Measurements from ENCODE around the gene FYN.

DNA sequence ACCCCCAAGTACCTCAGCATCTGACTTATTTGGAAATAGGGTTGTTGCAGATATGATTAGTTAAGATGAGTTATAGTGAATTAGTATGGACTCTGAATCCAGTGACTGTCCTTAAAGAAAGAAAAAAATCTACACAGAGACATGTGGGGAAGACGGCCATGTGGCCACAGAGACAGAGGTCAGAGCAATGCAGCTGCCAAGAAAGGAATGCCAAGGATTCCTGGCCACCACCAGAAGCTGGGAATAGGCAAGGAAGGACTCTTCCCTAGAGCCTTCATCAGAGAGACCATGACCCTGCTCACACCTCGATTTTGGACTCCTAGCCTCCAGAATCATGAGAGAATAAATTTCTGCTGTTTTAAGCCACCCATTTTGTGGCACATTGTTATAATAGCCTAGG lies 81.8 kb downstream of the FYN start:
- TF ChIP-seq, protein P1, sequence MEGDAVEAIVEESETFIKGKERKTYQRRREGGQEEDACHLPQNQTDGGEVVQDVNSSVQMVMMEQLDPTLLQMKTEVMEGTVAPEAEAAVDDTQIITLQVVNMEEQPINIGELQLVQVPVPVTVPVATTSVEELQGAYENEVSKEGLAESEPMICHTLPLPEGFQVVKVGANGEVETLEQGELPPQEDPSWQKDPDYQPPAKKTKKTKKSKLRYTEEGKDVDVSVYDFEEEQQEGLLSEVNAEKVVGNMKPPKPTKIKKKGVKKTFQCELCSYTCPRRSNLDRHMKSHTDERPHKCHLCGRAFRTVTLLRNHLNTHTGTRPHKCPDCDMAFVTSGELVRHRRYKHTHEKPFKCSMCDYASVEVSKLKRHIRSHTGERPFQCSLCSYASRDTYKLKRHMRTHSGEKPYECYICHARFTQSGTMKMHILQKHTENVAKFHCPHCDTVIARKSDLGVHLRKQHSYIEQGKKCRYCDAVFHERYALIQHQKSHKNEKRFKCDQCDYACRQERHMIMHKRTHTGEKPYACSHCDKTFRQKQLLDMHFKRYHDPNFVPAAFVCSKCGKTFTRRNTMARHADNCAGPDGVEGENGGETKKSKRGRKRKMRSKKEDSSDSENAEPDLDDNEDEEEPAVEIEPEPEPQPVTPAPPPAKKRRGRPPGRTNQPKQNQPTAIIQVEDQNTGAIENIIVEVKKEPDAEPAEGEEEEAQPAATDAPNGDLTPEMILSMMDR (optimal IDR thresholded peaks at IDR 0.05 in 1 of 3, IDR thresholded peaks at IDR 0.05 in 1 of 3, conservative IDR thresholded peaks at IDR 0.05 in 1 of 3; ENCODE audit: extremely low read depth in 1 of 3, insufficient read depth in 2 of 3, low read length in 3 of 3), result no peak
- TF ChIP-seq EZH2 (IDR thresholded peaks at IDR 0.05; ENCODE audit: low read length), result no peak
